Measurements from ENCODE around the gene MORN1.

Gene MORN1

GRCh38 chr1:2295526-2295925, 95.8 kb downstream of the MORN1 start (continued):
- no peak for TF ChIP-seq TSHZ2 (CRISPR knock-in tag; IDR thresholded peaks at IDR 0.05)
- no peak for TF ChIP-seq CSRNP3 (CRISPR knock-in tag; IDR thresholded peaks at IDR 0.05)
- TF ChIP-seq ZFP30 (CRISPR knock-in tag; IDR thresholded peaks at IDR 0.05): no peak
- no peak for TF ChIP-seq CSDC2 (CRISPR knock-in tag; IDR thresholded peaks at IDR 0.05)

GRCh38 chr1:2294725-2295078, 96.7 kb downstream of the MORN1 start:
- no peak for TF ChIP-seq RARB (CRISPR knock-in tag; IDR thresholded peaks at IDR 0.05)
- no peak for TF ChIP-seq POU6F1 (CRISPR knock-in tag; IDR thresholded peaks at IDR 0.05; ENCODE audit: borderline replicate concordance, low read depth)
- no peak for TF ChIP-seq SNAI2 (CRISPR knock-in tag; IDR thresholded peaks at IDR 0.05)
- no peak for TF ChIP-seq CREB5 (CRISPR knock-in tag; IDR thresholded peaks at IDR 0.05; ENCODE audit: low read depth)
- TF ChIP-seq ARNTL (CRISPR knock-in tag; IDR thresholded peaks at IDR 0.05; ENCODE audit: borderline replicate concordance, low read depth): no peak
- TF ChIP-seq ZC3H10 (CRISPR knock-in tag; IDR thresholded peaks at IDR 0.05): no peak
- no peak for TF ChIP-seq TCF4 (CRISPR knock-in tag; IDR thresholded peaks at IDR 0.05; ENCODE audit: borderline replicate concordance)
- TF ChIP-seq CSRNP3 (CRISPR knock-in tag; IDR thresholded peaks at IDR 0.05): no peak
- no peak for TF ChIP-seq BACH2 (CRISPR knock-in tag; IDR thresholded peaks at IDR 0.05; ENCODE audit: borderline replicate concordance)
- TF ChIP-seq ISL1 (CRISPR knock-in tag; IDR thresholded peaks at IDR 0.05): no peak
- TF ChIP-seq OSR1 (CRISPR knock-in tag; IDR thresholded peaks at IDR 0.05): no peak
- no peak for TF ChIP-seq CSDC2 (CRISPR knock-in tag; IDR thresholded peaks at IDR 0.05)
- no peak for TF ChIP-seq ZNF8 (CRISPR knock-in tag; IDR thresholded peaks at IDR 0.05)
- no peak for TF ChIP-seq TOX (CRISPR knock-in tag; IDR thresholded peaks at IDR 0.05; ENCODE audit: borderline replicate concordance)
- TF ChIP-seq PATZ1 (CRISPR knock-in tag; IDR thresholded peaks at IDR 0.05; ENCODE audit: borderline replicate concordance): no peak
- TF ChIP-seq ZFP3 (CRISPR knock-in tag; IDR thresholded peaks at IDR 0.05): no peak
- no peak for TF ChIP-seq ZFP30 (CRISPR knock-in tag; IDR thresholded peaks at IDR 0.05)
- no peak for TF ChIP-seq TSHZ2 (CRISPR knock-in tag; IDR thresholded peaks at IDR 0.05)
- no peak for TF ChIP-seq ZNF70 (CRISPR knock-in tag; IDR thresholded peaks at IDR 0.05)
- TF ChIP-seq PPARA (CRISPR knock-in tag; IDR thresholded peaks at IDR 0.05; ENCODE audit: borderline replicate concordance): no peak
- no peak for ATAC-seq
